GF-D8 (cell line): Measurements from ENCODE around the gene EXOC3.

Experiments used
- DNase-seq: peaks from one replicate; lab custom pipeline; 2025; lab: John Stamatoyannopoulos, UW

EXOC3 gene

GRCh38 chr5:439636-440035, 3.3 kb upstream of the EXOC3 start:
- no peak for DNase-seq

GRCh38 chr5:440401-441201, 2.4 kb upstream of the EXOC3 start:
- no peak for DNase-seq

GRCh38 chr5:441996-442334, 1.0 kb upstream of the EXOC3 start:
- DNase-seq, result no peak

- no peak for DNase-seq
These were observed 519 bp downstream of the EXOC3 start for GRCh38 chr5:443239-444151.

GRCh38 chr5:444226-444625, 1.2 kb downstream of the EXOC3 start:
- DNase-seq, result no peak

GRCh38 chr5:445591-445990, 2.6 kb downstream of the EXOC3 start:
- no peak for DNase-seq

GRCh38 chr5:446066-446882, 3.3 kb downstream of the EXOC3 start:
- DNase-seq, result no peak

GRCh38 chr5:446883-447263, 3.9 kb downstream of the EXOC3 start:
- peak; percentile 12 for DNase-seq

GRCh38 chr5:447501-447900, 4.5 kb downstream of the EXOC3 start:
- no peak for DNase-seq

GRCh38 chr5:448061-448765, 5.2 kb downstream of the EXOC3 start:
- DNase-seq, result no peak

- DNase-seq, result no peak
These were observed 5.8 kb downstream of the EXOC3 start for GRCh38 chr5:448766-449090.

GRCh38 chr5:449151-449550, 6.2 kb downstream of the EXOC3 start:
- no peak for DNase-seq

GRCh38 chr5:451587-452458, 8.8 kb downstream of the EXOC3 start:
- no peak for DNase-seq

GRCh38 chr5:452978-453710, 10.2 kb downstream of the EXOC3 start:
- DNase-seq, result no peak

- DNase-seq, result no peak
These were observed 10.9 kb downstream of the EXOC3 start for GRCh38 chr5:453725-454481.

- DNase-seq, result no peak
These were observed 12.0 kb downstream of the EXOC3 start for GRCh38 chr5:454936-455335.

GRCh38 chr5:455806-456205, 12.8 kb downstream of the EXOC3 start:
- no peak for DNase-seq

GRCh38 chr5:456351-457194, 13.6 kb downstream of the EXOC3 start:
- DNase-seq, result no peak
